ENCODE measurements around the gene NINJ1. TPM values are rescaled to one million over a fixed set of nuclear protein-coding genes. Genes with fewer than 3 reads are reported as not detected.

Gene NINJ1
- total RNA-seq, 1 experiment from 2014 or later = 41.3 TPM

DNA sequence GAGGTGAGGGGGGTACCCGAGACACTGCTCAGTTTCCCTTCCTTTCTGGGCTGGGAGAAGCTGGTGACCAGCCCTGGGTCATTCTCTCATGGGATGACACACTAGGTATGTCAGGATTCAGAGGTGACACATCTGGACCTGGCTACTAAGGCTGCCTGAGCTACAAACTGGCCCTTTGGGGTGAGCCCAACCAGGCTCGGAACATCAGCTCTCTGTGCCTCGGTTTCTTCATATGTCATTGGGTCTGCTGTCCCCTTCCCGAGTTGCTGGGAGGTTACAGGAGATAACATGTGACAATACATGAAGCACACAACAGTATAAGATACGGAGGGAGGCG is 26.3 kb downstream of the NINJ1 start:
- Mint-ChIP-seq H3K27ac (no peak overlapping the region), H3K4me1 (peaks cover 7% of the 10 kb centered on the region; the same call in 1 of the 2 replicates), H3K36me3 (0 out of 2 replicates have a peak, but pooled peaks cover 2% of the 10 kb centered on the region), H3K27me3 (ENCODE audit: low read depth) (no peaks in the 10 kb centered on the region), H3K9me3 (peaks cover 3% of the 10 kb centered on the region; the same call in 1 of the 2 replicates), H3K4me3 (no peak overlapping the region)
- TF ChIP-seq ZNF232 (CRISPR knock-in tag; IDR thresholded peaks at IDR 0.05) = no peak
- TF ChIP-seq, protein P1, sequence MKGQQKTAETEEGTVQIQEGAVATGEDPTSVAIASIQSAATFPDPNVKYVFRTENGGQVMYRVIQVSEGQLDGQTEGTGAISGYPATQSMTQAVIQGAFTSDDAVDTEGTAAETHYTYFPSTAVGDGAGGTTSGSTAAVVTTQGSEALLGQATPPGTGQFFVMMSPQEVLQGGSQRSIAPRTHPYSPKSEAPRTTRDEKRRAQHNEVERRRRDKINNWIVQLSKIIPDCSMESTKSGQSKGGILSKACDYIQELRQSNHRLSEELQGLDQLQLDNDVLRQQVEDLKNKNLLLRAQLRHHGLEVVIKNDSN (CRISPR knock-in tag; IDR thresholded peaks at IDR 0.05) = no peak
- TF ChIP-seq, protein P2, sequence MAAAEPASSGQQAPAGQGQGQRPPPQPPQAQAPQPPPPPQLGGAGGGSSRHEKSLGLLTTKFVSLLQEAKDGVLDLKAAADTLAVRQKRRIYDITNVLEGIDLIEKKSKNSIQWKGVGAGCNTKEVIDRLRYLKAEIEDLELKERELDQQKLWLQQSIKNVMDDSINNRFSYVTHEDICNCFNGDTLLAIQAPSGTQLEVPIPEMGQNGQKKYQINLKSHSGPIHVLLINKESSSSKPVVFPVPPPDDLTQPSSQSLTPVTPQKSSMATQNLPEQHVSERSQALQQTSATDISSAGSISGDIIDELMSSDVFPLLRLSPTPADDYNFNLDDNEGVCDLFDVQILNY (CRISPR knock-in tag; IDR thresholded peaks at IDR 0.05) = no peak
- TF ChIP-seq, protein P3, sequence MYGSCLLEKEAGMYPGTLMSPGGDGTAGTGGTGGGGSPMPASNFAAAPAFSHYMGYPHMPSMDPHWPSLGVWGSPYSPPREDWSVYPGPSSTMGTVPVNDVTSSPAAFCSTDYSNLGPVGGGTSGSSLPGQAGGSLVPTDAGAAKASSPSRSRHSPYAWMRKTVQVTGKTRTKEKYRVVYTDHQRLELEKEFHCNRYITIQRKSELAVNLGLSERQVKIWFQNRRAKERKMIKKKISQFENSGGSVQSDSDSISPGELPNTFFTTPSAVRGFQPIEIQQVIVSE (CRISPR knock-in tag; IDR thresholded peaks at IDR 0.05; ENCODE audit: borderline replicate concordance) = no peak
- TF ChIP-seq, protein P4, sequence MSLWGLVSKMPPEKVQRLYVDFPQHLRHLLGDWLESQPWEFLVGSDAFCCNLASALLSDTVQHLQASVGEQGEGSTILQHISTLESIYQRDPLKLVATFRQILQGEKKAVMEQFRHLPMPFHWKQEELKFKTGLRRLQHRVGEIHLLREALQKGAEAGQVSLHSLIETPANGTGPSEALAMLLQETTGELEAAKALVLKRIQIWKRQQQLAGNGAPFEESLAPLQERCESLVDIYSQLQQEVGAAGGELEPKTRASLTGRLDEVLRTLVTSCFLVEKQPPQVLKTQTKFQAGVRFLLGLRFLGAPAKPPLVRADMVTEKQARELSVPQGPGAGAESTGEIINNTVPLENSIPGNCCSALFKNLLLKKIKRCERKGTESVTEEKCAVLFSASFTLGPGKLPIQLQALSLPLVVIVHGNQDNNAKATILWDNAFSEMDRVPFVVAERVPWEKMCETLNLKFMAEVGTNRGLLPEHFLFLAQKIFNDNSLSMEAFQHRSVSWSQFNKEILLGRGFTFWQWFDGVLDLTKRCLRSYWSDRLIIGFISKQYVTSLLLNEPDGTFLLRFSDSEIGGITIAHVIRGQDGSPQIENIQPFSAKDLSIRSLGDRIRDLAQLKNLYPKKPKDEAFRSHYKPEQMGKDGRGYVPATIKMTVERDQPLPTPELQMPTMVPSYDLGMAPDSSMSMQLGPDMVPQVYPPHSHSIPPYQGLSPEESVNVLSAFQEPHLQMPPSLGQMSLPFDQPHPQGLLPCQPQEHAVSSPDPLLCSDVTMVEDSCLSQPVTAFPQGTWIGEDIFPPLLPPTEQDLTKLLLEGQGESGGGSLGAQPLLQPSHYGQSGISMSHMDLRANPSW (CRISPR knock-in tag; conservative IDR thresholded peaks at IDR 0.05; ENCODE audit: low read depth) = no peak
- TF ChIP-seq, protein P5, sequence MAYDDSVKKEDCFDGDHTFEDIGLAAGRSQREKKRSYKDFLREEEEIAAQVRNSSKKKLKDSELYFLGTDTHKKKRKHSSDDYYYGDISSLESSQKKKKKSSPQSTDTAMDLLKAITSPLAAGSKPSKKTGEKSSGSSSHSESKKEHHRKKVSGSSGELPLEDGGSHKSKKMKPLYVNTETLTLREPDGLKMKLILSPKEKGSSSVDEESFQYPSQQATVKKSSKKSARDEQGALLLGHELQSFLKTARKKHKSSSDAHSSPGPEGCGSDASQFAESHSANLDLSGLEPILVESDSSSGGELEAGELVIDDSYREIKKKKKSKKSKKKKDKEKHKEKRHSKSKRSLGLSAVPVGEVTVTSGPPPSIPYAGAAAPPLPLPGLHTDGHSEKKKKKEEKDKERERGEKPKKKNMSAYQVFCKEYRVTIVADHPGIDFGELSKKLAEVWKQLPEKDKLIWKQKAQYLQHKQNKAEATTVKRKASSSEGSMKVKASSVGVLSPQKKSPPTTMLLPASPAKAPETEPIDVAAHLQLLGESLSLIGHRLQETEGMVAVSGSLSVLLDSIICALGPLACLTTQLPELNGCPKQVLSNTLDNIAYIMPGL (CRISPR knock-in tag; IDR thresholded peaks at IDR 0.05) = no peak
- TF ChIP-seq JAZF1 (CRISPR knock-in tag; IDR thresholded peaks at IDR 0.05) = no peak
- TF ChIP-seq GTF2I (CRISPR knock-in tag; conservative IDR thresholded peaks at IDR 0.05) = no peak
- TF ChIP-seq, protein P6, sequence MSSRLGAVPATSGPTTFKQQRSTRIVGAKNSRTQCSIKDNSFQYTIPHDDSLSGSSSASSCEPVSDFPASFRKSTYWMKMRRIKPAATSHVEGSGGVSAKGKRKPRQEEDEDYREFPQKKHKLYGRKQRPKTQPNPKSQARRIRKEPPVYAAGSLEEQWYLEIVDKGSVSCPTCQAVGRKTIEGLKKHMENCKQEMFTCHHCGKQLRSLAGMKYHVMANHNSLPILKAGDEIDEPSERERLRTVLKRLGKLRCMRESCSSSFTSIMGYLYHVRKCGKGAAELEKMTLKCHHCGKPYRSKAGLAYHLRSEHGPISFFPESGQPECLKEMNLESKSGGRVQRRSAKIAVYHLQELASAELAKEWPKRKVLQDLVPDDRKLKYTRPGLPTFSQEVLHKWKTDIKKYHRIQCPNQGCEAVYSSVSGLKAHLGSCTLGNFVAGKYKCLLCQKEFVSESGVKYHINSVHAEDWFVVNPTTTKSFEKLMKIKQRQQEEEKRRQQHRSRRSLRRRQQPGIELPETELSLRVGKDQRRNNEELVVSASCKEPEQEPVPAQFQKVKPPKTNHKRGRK (CRISPR knock-in tag; IDR thresholded peaks at IDR 0.05; ENCODE audit: borderline replicate concordance) = no peak
- TF ChIP-seq, protein P7, sequence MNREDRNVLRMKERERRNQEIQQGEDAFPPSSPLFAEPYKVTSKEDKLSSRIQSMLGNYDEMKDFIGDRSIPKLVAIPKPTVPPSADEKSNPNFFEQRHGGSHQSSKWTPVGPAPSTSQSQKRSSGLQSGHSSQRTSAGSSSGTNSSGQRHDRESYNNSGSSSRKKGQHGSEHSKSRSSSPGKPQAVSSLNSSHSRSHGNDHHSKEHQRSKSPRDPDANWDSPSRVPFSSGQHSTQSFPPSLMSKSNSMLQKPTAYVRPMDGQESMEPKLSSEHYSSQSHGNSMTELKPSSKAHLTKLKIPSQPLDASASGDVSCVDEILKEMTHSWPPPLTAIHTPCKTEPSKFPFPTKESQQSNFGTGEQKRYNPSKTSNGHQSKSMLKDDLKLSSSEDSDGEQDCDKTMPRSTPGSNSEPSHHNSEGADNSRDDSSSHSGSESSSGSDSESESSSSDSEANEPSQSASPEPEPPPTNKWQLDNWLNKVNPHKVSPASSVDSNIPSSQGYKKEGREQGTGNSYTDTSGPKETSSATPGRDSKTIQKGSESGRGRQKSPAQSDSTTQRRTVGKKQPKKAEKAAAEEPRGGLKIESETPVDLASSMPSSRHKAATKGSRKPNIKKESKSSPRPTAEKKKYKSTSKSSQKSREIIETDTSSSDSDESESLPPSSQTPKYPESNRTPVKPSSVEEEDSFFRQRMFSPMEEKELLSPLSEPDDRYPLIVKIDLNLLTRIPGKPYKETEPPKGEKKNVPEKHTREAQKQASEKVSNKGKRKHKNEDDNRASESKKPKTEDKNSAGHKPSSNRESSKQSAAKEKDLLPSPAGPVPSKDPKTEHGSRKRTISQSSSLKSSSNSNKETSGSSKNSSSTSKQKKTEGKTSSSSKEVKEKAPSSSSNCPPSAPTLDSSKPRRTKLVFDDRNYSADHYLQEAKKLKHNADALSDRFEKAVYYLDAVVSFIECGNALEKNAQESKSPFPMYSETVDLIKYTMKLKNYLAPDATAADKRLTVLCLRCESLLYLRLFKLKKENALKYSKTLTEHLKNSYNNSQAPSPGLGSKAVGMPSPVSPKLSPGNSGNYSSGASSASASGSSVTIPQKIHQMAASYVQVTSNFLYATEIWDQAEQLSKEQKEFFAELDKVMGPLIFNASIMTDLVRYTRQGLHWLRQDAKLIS (CRISPR knock-in tag; IDR thresholded peaks at IDR 0.05; ENCODE audit: borderline replicate concordance) = no peak
- no peak for TF ChIP-seq ZNF671 (CRISPR knock-in tag; IDR thresholded peaks at IDR 0.05)
- no peak for TF ChIP-seq ESRRA (CRISPR knock-in tag; IDR thresholded peaks at IDR 0.05; ENCODE audit: borderline replicate concordance)
- no peak for TF ChIP-seq FOXJ3 (CRISPR knock-in tag; IDR thresholded peaks at IDR 0.05; ENCODE audit: borderline replicate concordance)
- TF ChIP-seq, protein P8, sequence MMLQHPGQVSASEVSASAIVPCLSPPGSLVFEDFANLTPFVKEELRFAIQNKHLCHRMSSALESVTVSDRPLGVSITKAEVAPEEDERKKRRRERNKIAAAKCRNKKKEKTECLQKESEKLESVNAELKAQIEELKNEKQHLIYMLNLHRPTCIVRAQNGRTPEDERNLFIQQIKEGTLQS (CRISPR knock-in tag; conservative IDR thresholded peaks at IDR 0.05) = no peak
- POLR2A ChIA-PET = no interaction called here
- no peak for ATAC-seq
- CTCF ChIA-PET = interaction anchor here (0.5 to 3.3 kb wide), 12 partner anchors 12 to 195 kb away, joined by 3 to 15 read pairs (median 4); partner anchors contain the start of gene CARD19
- no peak for DNase-seq (ENCODE audit: low spot score)
